H1 (cell line): Measurements from ENCODE around the gene MARCOL. TPM values are rescaled to one million over a fixed set of nuclear protein-coding genes. Genes with fewer than 3 reads are reported as not detected.

Source experiments
- CTCF ChIA-PET: fragments of 300-600 bp; sonication (Branson Sonifier 250); formaldehyde crosslinking; loops from one replicate; lab custom pipeline; 2021; ENCODE audit not compliant: partially characterized antibody; lab: Charles Lee
- POLR2A ChIA-PET: fragments of 300-600 bp; sonication (Branson Sonifier 250); formaldehyde crosslinking; loops from one replicate; lab custom pipeline; 2021; ENCODE audit warnings: inconsistent platforms; ENCODE audit not compliant: partially characterized antibody; lab: Charles Lee
- DNase-seq, 2 experiments: peaks; one replicate each; pipeline versions ENCODE4 v3.0.0 to v3.0.0-alpha.2; 2010 to 2022; ENCODE audit warnings: low spot score in 2 of 2, low read depth in 1 of 2, mixed read lengths in 1 of 2
- FAIRE-seq: peaks from 2 replicates; lab custom pipeline; 2011; peaks lifted over from hg19 to GRCh38; lab: Jason Lieb, UNC
- H2AFZ ChIP-seq: 2 replicates; pipeline ENCODE4 v1.8.1; 2012; ENCODE audit warnings: low read length, inconsistent platforms
- H2AK5ac ChIP-seq: 2 replicates; pipeline ENCODE4 v1.6.1; 2013; ENCODE audit warnings: low read depth, low read length
- H2BK120ac ChIP-seq: replicated peaks from 2 replicates; pipeline ENCODE3; 2013; ENCODE audit warnings: low read depth, low read length, inconsistent platforms
- H2BK12ac ChIP-seq: 2 replicates; pipeline ENCODE4 v1.6.1; 2013; ENCODE audit warnings: low read depth, low read length
- H2BK15ac ChIP-seq: 2 replicates; pipeline ENCODE4 v1.6.1; 2013; ENCODE audit warnings: low read length
- H2BK20ac ChIP-seq: 2 replicates; pipeline ENCODE4 v1.6.1; 2013; ENCODE audit warnings: low read length
- H2BK5ac ChIP-seq: 2 replicates; pipeline ENCODE4 v1.6.1; 2013; ENCODE audit warnings: low read depth, low read length
- H3K14ac ChIP-seq: 2 replicates; pipeline ENCODE4 v1.6.1; 2013; ENCODE audit warnings: inconsistent platforms; ENCODE audit not compliant: insufficient read length
- H3K18ac ChIP-seq: 2 replicates; pipeline ENCODE4 v1.6.1; 2013; ENCODE audit warnings: low read length; ENCODE audit errors: extremely low read depth
- H3K23ac ChIP-seq: 2 replicates; pipeline ENCODE4 v1.6.1; 2013; ENCODE audit warnings: inconsistent platforms; ENCODE audit not compliant: insufficient read length
- H3K23me2 ChIP-seq: 2 replicates; pipeline ENCODE4 v1.6.1; 2013; ENCODE audit warnings: low read depth, low read length
- H3K27ac ChIP-seq: 2 replicates; pipeline ENCODE4 v1.6.1; 2011; ENCODE audit warnings: low read depth, low read length, inconsistent platforms
- H3K27me3 ChIP-seq, 4 experiments: replicated peaks in 1 of 4; 1 replicate in 1 of 4; 2 replicates in 3 of 4; pipeline versions ENCODE4 v1.6.1 to v1.8.1; 2011 to 2013; ENCODE audit warnings: low read length in 3 of 4, mild to moderate bottlenecking in 3 of 4, inconsistent platforms in 2 of 4, mixed read lengths in 2 of 4, moderate library complexity in 1 of 4; ENCODE audit not compliant: control insufficient read depth in 3 of 4, insufficient read depth in 3 of 4; ENCODE audit errors: extremely low read depth in 1 of 4
- H3K36me3 ChIP-seq, 4 experiments: 2 replicates each; pipeline versions ENCODE4 v1.6.1 to v1.8.1; 2011 to 2013; ENCODE audit warnings: mild to moderate bottlenecking in 4 of 4, low read length in 3 of 4, moderate library complexity in 2 of 4, control low read depth in 1 of 4, inconsistent platforms in 1 of 4; ENCODE audit not compliant: insufficient read depth in 4 of 4, control insufficient read depth in 2 of 4
- H3K4ac ChIP-seq: replicated peaks from 2 replicates; pipeline ENCODE3; 2013; ENCODE audit warnings: low read length, low read depth, mixed read lengths, inconsistent platforms; ENCODE audit not compliant: insufficient read length
- H3K4me1 ChIP-seq, 4 experiments: replicated peaks in 1 of 4; 1 replicate in 1 of 4; 2 replicates in 3 of 4; pipeline versions ENCODE4 v1.6.1 to v1.8.1; 2011 to 2013; ENCODE audit warnings: low read length in 3 of 4, inconsistent platforms in 2 of 4, mixed read lengths in 1 of 4; ENCODE audit not compliant: insufficient read depth in 4 of 4, control insufficient read depth in 3 of 4
- H3K4me2 ChIP-seq, 2 experiments: 2 replicates each; pipeline versions ENCODE4 v1.6.1 to v1.8.1; 2011 to 2013; ENCODE audit warnings: low read depth in 2 of 2, low read length in 2 of 2, control low read depth in 1 of 2, inconsistent platforms in 1 of 2, mild to moderate bottlenecking in 1 of 2; ENCODE audit not compliant: insufficient read depth in 1 of 2
- H3K4me3 ChIP-seq, 4 experiments: fragments of 200-600, 300-600 bp in 1 of 4; sonication (generic), shearing (Covaris generic), sonication (Bioruptor Twin) in 1 of 4; 2 replicates each; pipeline versions ENCODE4 v1.5.1 to v1.8.1; 2011 to 2016; ENCODE audit warnings: low read length in 4 of 4, low read depth in 3 of 4, control low read depth in 2 of 4, inconsistent platforms in 2 of 4, mild to moderate bottlenecking in 2 of 4, mixed read lengths in 1 of 4, moderate library complexity in 1 of 4; ENCODE audit not compliant: insufficient read depth in 2 of 4; ENCODE audit errors: extremely low read depth in 1 of 4
- H3K56ac ChIP-seq: replicated peaks from 2 replicates; pipeline ENCODE3; 2013; ENCODE audit warnings: low read depth, mild to moderate bottlenecking, mixed read lengths, low read length, inconsistent platforms; ENCODE audit not compliant: insufficient read length
- H3K79me1 ChIP-seq: 2 replicates; pipeline ENCODE4 v1.6.1; 2013; ENCODE audit warnings: low read depth, low read length, control low read depth
- H3K79me2 ChIP-seq, 2 experiments: 2 replicates each; pipeline versions ENCODE4 v1.6.1 to v1.8.1; 2012 to 2013; ENCODE audit warnings: low read length in 2 of 2, mild to moderate bottlenecking in 2 of 2, inconsistent platforms in 1 of 2; ENCODE audit not compliant: insufficient read depth in 2 of 2, control insufficient read depth in 1 of 2
- H3K9ac ChIP-seq, 4 experiments: replicated peaks in 1 of 4; 1 replicate in 1 of 4; 2 replicates in 3 of 4; pipeline versions ENCODE4 v1.6.1 to v1.8.1; 2011 to 2013; ENCODE audit warnings: low read depth in 3 of 4, low read length in 3 of 4, control low read depth in 2 of 4, mild to moderate bottlenecking in 2 of 4, moderate library complexity in 2 of 4, inconsistent platforms in 1 of 4; ENCODE audit errors: extremely low read depth in 1 of 4
- H3K9me3 ChIP-seq, 2 experiments: 2 replicates each; pipeline versions ENCODE4 v1.6.1 to v1.8.1; 2012 to 2013; ENCODE audit warnings: mild to moderate bottlenecking in 2 of 2, moderate library complexity in 2 of 2, control low read depth in 1 of 2, inconsistent platforms in 1 of 2, low read depth in 1 of 2, low read length in 1 of 2, mixed read lengths in 1 of 2; ENCODE audit not compliant: insufficient read depth in 2 of 2
- H4K20me1 ChIP-seq, 2 experiments: replicated peaks in 1 of 2; 2 replicates each; pipeline versions ENCODE3 to v1.8.1; 2011 to 2013; ENCODE audit warnings: inconsistent platforms in 2 of 2, low read length in 2 of 2, mild to moderate bottlenecking in 1 of 2; ENCODE audit not compliant: insufficient read depth in 2 of 2, control insufficient read depth in 1 of 2
- H4K5ac ChIP-seq: 2 replicates; pipeline ENCODE4 v1.6.1; 2013; ENCODE audit warnings: low read length, low read depth, mixed read lengths, inconsistent platforms; ENCODE audit not compliant: insufficient read length
- H4K8ac ChIP-seq: 2 replicates; pipeline ENCODE4 v1.8.0; 2013; ENCODE audit warnings: mild to moderate bottlenecking, moderate library complexity, low read length, inconsistent platforms; ENCODE audit not compliant: insufficient read depth; ENCODE audit errors: extremely low read depth
- H4K91ac ChIP-seq: replicated peaks from 2 replicates; pipeline ENCODE3; 2013; ENCODE audit warnings: low read length, mixed read lengths, inconsistent platforms; ENCODE audit not compliant: insufficient read length
- CREB1 ChIP-seq: IDR thresholded peaks from 2 replicates; pipeline ENCODE4 v1.6.1; 2012; ENCODE audit warnings: inconsistent platforms
- EGR1 ChIP-seq: IDR thresholded peaks from 2 replicates; pipeline ENCODE4 v1.6.1; 2011; ENCODE audit warnings: low read depth, low read length, borderline replicate concordance
- EP300 ChIP-seq, 2 experiments: IDR thresholded peaks; 1 replicate in 1 of 2; 2 replicates in 1 of 2; pipeline ENCODE4 v1.6.1; 2011 to 2012; ENCODE audit warnings: low read depth in 2 of 2, low read length in 2 of 2, mild to moderate bottlenecking in 2 of 2, borderline replicate concordance in 1 of 2, inconsistent platforms in 1 of 2, moderate library complexity in 1 of 2
- GABPA ChIP-seq: IDR thresholded peaks from 2 replicates; pipeline ENCODE4 v1.6.1; 2011; ENCODE audit warnings: mild to moderate bottlenecking, low read length, moderate library complexity, borderline replicate concordance; ENCODE audit not compliant: insufficient read depth
- POLR2A ChIP-seq, 2 experiments: IDR thresholded peaks; 1 replicate in 1 of 2; 2 replicates in 1 of 2; pipeline ENCODE4 v1.6.1; 2011; ENCODE audit warnings: low read depth in 2 of 2, low read length in 2 of 2, mild to moderate bottlenecking in 2 of 2; ENCODE audit errors: control extremely low read depth in 1 of 2
- POU5F1 ChIP-seq: IDR thresholded peaks from 2 replicates; pipeline ENCODE4 v1.6.1; 2011; ENCODE audit warnings: low read depth, mild to moderate bottlenecking, low read length, moderate library complexity
- RFX5 ChIP-seq: IDR thresholded peaks from 2 replicates; pipeline ENCODE4 v1.6.1; 2011; ENCODE audit warnings: low read depth, low read length, improper control_type of control experiment, borderline replicate concordance
- SIX5 ChIP-seq: IDR thresholded peaks from 2 replicates; pipeline ENCODE4 v1.6.1; 2011; ENCODE audit warnings: mild to moderate bottlenecking, low read depth, low read length
- TAF7 ChIP-seq: optimal IDR thresholded peaks from 2 replicates; pipeline ENCODE3; 2011; ENCODE audit warnings: low read depth, mild to moderate bottlenecking, inconsistent platforms, low read length, moderate library complexity, borderline replicate concordance
- ZNF274 ChIP-seq: IDR thresholded peaks from 2 replicates; pipeline ENCODE4 v1.7.0; 2012; ENCODE audit warnings: low read length, borderline replicate concordance; ENCODE audit errors: extremely low read depth
- WGBS, 2 experiments: shearing (Covaris generic) in 1 of 2; methylation state at CpG; one replicate each; pipeline versions ENCODE4 v1.1.6 to v1.1.7; 2013 to 2015; ENCODE audit warnings: low lambda C conversion rate in 2 of 2, mixed read lengths in 2 of 2, inconsistent platforms in 1 of 2, low coverage in 1 of 2, missing lambda C conversion rate in 1 of 2; ENCODE audit not compliant: insufficient replicate concordance in 2 of 2, insufficient coverage in 1 of 2, insufficient read length in 1 of 2; ENCODE audit errors: extremely low coverage in 1 of 2, missing lambda C conversion rate in 1 of 2; 5-methylcytosine and 5-hydroxymethylcytosine counted together
- polyA plus RNA-seq, 7 experiments: library from polyadenylated mRNA; depleted of rRNA in 3 of 7; stranded (reverse) in 5 of 7; unstranded in 2 of 7; fragments of >200 nt in 5 of 7; fragments of 200-250 nt in 2 of 7; gene quantifications; 1 replicate in 5 of 7; 2 replicates in 1 of 7; 4 replicates in 1 of 7; pipeline versions ENCODE4 v1.2.1 to v1.2.3, GENCODE V29; 2011 to 2013; ENCODE audit warnings: missing spikeins in 2 of 7, mixed read lengths in 2 of 7
- total RNA-seq: library from RNA; stranded (reverse); fragmentation: NEBNext Ultra II Directional; extraction: Animal tissue kit (Norgen Biotek cat#: 25700); gene quantifications from 2 replicates; pipeline ENCODE4 v1.2.1, GENCODE V29; 2021
- TF ChIP-seq, protein P1 (sequence below): IDR thresholded peaks from 2 replicates; pipeline ENCODE4 v1.6.1; 2011; ENCODE audit warnings: low read depth, mild to moderate bottlenecking, low read length; ENCODE audit not compliant: insufficient read depth
- TF ChIP-seq, protein P2 (sequence below): IDR thresholded peaks from 2 replicates; pipeline ENCODE4 v1.6.1; 2011; ENCODE audit warnings: low read length, improper control_type of control experiment

Gene MARCOL
- total and polyA plus RNA-seq, 2 of the 8 experiments (the other 6 are each of a cell fraction or from before 2014, with no cell fraction given), result not detected

DNA sequence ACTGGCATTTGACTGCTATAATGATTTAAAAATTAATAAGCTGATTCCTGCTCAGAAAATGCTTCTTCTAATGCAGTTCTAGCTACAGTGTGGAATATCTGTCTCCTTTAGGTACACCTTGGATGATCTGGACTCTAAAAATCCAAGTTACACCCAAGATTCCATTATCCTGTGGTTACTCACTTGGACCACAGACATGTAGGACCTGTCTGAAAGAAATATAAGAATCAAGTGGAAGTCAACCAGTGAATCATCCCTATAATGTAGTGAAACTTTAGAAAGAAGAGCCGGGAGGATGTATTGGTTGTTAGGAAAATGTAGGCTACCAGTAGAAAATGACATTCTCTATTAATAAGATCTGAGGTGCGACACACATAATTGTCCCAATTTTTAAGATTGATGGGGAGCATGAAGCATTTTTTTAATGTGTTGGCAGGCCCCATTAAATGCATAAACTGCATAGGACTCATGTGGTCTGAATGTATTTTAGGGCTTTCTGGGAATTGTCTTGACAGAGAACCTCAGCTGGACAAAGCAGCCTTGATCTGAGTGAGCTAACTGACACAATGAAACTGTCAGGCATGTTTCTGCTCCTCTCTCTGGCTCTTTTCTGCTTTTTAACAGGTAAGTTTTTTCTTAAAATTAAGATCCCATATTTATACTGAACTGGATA is 35.7 kb upstream of the MARCOL start, which contains the start of gene SPINK6:
Gene SPINK6, plus strand, starts transcription at position 512 of the 673 bp plus-strand sequence. Its CDS starts 55 bp downstream, at position 567.
- POLR2A ChIA-PET, result no interaction called here
- TF ChIP-seq, protein P1, sequence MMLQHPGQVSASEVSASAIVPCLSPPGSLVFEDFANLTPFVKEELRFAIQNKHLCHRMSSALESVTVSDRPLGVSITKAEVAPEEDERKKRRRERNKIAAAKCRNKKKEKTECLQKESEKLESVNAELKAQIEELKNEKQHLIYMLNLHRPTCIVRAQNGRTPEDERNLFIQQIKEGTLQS, result no peak
- TF ChIP-seq, protein P2, sequence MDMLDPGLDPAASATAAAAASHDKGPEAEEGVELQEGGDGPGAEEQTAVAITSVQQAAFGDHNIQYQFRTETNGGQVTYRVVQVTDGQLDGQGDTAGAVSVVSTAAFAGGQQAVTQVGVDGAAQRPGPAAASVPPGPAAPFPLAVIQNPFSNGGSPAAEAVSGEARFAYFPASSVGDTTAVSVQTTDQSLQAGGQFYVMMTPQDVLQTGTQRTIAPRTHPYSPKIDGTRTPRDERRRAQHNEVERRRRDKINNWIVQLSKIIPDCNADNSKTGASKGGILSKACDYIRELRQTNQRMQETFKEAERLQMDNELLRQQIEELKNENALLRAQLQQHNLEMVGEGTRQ, result no peak
- no peak for TF ChIP-seq RFX5
- TF ChIP-seq EP300 (IDR thresholded peaks at IDR 0.05; ENCODE audit: borderline replicate concordance in 1 of 2, low read depth in 2 of 2, low read length in 2 of 2), result no peak
- TF ChIP-seq GABPA, result no peak
- TF ChIP-seq CREB1, result no peak
- no peak for TF ChIP-seq EGR1
- no peak for TF ChIP-seq ZNF274
- TF ChIP-seq POLR2A (IDR thresholded peaks at IDR 0.05; ENCODE audit: control extremely low read depth in 1 of 2, low read depth in 2 of 2, low read length in 2 of 2), result no peak
- no peak for TF ChIP-seq TAF7
- no peak for TF ChIP-seq POU5F1
- no peak for TF ChIP-seq SIX5

More for the DNA sequence above, 35.7 kb upstream of the MARCOL start, which contains the start of gene SPINK6:
- Histone ChIP-seq H4K20me1 (no peaks in the 10 kb centered on the region), H3K56ac (no peak within 1 kb of the TSS), H2BK5ac (no peak within 1 kb of the TSS), H4K5ac (no peak within 1 kb of the TSS), H3K9ac (no peak within 1 kb of the TSS), H3K36me3 (no peaks in the 10 kb centered on the region), H3K4me2 (no peak within 1 kb of the TSS), H3K9me3 (no peaks in the 10 kb centered on the region), H3K23me2 (no peaks in the 10 kb centered on the region), H3K79me1 (no peaks in the 10 kb centered on the region), H3K18ac (no peak within 1 kb of the TSS), H2AK5ac (no peak within 1 kb of the TSS), H3K27ac (no peak within 1 kb of the TSS), H3K4me1 (peaks cover 0 to 4% (median 1%) of the 10 kb centered on the region in 4 experiments; a peak in 1 of 7 replicates), H4K91ac (no peak within 1 kb of the TSS), H3K79me2 (no peaks in the 10 kb centered on the region), H3K23ac (no peak within 1 kb of the TSS), H2BK15ac (no peak within 1 kb of the TSS), H4K8ac (no peak within 1 kb of the TSS), H3K14ac (no peak within 1 kb of the TSS), H3K4ac (no peak within 1 kb of the TSS), H3K4me3 (no peak within 1 kb of the TSS), H2BK120ac (no peak within 1 kb of the TSS), H2BK12ac (no peak within 1 kb of the TSS), H3K27me3 (no peaks in the 10 kb centered on the region), H2AFZ (no peak within 1 kb of the TSS), H2BK20ac (no peak within 1 kb of the TSS)
- CTCF ChIA-PET, result no interaction called here
- FAIRE-seq (no peak), DNase-seq (no peak)
- 86% methylated on average over 2 of the region's 2 CpGs; no CpG with 5 or more reads in 1 of the 2 experiments for WGBS, 2 experiments
